ENCODE results near the gene PTTG2.

The PTTG2 gene

DNA sequence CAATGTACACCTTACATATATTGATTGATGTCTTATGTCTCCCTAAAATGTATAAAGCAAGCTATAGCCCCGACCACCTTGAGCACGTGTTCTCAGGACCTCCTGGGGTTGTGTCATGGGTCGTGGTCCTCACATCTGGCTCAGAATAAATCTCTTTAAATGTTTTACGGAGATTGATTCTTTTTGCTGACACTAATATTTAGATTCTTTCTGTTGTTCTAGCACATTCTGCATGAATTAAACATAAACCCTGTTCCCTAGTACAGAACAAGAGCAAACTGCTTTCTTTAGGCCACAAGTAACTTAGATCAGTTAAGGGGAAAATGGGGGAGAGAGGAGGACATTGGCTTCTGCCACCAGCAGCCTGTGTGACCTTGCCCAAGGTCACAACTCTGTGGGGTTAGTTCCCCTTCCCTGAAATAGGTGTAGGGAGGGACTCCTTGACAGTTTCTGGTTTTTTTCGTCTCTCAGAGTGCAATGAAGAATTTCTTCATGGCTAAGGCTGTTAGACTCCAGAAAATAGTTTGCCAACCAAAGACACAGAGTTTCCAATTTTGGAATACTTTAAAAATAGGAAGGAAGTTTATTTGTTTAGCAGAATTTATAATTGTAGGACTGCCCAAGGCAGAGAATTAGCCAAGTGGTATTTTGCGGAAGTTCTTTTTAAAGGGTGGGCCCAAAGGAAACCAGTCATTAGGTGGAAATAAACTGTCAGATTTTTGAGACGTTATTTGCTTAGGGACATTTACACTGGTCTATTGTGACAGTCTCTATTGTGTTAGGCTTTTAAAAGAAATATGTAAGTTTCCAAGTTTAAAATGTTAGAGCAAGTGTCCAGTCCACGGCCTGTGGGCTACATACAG is 29.4 kb downstream of the PTTG2 start:
- no peak for DNase-seq

DNA sequence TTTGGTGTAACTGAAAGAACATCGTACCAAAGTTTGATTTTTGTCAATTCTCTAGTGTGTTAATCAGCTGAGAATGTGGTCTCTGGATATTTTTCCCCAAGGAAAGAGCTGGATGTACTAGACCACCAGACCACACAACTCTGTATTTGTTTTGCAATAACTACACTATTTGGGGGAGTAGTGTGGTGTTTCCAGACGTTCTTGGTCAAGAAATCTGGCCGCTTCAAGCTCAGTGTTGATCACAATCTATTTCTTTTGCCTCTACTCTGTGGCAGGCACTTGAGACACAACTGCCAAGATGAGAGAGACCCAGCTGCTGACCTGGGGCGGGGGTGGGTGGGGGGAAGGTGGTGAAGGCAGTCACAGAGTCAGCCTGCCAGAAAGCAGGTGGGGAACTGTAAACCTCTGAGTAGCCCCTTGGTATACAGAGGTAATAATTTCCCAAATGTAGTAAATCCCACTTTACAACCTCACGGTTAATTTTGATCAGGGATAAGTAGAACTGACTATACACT is 30.6 kb downstream of the PTTG2 start:
- DNase-seq, result no peak

DNA sequence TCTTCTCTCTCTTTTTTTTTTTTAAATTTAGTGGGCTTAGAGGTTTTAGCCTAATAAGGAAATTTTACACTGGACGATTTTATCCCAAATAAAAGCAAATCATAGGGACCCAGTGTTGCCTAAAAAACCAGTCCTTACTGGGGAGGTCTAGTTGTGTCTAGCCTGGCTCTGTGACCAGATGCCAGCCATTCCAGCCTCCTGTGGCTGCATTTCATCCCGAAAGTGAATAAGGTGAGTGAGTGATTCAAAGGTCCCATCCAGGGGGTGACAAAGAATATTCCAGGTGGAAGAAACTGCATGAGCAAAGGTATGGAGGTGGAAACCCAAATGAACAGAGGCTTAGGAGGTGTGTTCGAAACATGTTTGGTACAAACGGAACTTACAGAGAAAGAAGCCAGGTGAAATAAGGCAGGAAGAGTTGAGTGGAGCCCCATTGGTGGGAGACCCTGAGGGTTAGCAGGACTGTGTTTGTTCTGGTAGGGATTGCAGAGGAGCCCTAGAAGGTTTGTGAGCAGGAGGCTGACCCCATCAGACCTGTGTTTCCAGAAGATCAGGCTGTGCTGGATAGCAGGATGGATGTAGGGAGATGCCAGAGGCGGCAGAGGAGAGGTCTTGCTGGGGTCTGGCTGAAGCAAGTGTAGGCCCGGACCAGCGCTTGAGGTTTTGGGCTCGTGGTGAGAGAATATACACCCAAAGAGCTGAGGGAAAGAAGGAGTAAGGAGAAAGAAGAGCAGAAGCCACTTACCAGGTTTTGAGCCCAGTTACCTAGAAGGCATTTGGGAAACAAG is 31.6 kb downstream of the PTTG2 start:
- DNase-seq, result no peak

DNA sequence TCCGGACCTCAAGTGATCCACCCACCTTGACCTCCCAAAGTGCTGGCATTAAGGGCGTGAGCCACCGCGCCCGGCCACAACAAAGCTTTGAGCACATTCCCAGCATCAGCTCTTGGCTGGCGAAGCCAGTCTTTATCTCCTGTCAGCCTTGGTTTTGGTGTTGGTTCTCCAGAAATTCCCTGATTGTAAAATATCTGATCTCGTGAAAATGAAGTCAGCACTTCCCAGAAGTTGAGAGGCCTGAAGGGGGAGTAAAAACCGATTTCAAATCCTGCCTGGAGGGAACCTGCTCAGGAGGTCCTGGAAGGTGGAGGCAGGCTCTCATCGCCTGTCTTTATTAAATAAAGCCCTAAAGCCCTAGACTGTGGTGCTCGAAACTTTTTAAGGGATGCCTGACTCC is 33.6 kb downstream of the PTTG2 start:
- no peak for DNase-seq

DNA sequence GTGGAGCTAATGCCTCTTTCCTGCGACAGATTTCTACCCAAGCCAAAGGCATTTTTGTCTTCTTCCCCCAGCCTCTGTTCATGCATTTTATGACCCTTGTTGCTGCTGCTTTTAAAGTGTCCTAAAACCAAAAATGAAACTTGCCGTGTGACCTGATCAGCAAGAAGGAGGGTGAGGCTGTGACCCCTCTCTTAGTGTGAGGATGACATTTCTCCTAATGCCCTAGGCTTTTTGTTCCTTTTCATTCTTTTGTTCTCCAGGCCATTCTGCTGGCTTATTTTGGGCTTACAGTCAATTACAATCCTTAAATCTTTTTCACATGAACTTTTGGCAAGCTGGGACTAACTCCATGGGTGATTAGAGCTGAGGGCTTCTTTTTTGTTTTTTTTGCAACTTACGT is 34.4 kb downstream of the PTTG2 start:
- no peak for DNase-seq

DNA sequence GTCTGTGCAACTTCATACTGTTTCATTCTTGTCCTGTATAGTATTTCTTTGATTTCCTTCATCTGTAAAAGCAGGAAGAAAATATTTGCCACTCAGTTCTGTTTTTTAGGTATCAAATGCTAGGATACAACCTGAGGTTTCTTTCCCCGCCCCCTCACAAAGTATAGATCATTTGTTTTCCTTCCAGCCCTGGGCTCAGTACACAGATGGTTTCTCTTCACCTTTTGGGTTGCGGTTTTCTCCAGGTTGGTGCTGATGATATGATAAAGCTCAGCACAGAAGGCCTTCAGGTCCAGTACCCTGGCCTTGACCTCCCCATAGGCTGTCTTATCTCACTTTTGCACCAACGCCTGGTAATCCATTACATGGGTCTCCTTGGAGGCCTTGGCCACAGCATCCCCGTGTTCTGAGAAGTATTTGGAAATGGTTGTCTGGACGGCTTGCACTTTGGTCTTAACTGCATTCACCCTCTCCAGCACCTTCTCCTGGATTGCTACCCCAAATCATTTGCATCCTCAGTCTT is 35.2 kb downstream of the PTTG2 start:
- DNase-seq, result no peak

DNA sequence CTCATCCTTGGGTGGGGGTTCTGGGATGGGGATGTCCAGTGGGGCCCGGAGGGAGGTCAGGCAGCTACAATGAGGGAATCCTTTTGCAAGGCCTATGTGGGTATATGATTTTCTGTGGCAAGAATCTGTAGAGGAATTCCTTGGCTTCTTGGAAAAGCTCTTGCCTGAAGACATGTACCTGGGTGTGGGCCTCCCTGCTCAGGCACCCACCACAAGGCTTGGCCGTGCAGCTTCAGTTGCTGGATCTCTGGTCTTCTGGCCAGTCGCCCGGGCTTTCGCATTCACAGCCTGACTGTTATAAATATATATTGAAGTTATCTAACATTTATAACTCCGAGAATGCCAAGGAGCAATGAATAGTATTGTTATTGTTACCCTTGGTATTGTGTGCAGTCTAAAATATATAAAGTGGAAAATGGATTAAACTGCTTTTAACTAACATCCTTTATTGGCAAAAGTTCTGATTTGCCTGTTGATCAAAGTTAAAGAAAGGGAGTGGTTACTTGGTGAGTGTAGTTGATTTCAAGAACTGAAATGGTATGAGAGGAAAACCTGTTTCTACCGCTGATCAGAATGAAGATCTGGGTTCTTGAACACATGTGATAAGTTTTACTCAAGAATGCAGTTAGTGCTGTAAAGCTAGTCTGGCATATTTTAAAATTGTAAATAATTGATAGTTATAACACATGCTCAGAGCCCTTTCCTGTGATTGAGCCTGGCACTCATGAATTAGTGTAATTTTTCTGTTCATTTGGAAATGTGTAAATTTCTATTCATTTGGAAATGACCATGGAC is 36.0 kb downstream of the PTTG2 start:
- no peak for DNase-seq

DNA sequence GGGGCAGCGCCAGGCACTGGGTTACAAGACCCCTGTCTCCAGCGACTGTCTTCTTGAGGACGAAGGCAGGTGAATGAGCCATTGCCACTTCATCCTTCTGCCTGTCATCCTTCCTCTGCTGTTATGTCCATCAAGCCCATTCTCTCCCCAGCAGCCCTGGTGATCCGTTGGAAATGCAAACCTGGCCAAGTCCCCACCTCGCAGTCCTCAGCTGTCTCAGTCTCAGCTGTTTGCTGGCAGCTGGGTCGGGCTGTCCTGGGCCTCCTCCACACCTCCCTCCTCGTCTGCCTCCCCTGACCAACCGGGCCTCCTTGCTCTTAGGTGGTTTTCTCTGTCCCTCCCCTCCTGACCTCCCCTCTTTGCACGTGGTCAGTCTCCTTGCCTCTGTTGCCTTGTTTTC is 38.0 kb downstream of the PTTG2 start:
- no peak for DNase-seq

DNA sequence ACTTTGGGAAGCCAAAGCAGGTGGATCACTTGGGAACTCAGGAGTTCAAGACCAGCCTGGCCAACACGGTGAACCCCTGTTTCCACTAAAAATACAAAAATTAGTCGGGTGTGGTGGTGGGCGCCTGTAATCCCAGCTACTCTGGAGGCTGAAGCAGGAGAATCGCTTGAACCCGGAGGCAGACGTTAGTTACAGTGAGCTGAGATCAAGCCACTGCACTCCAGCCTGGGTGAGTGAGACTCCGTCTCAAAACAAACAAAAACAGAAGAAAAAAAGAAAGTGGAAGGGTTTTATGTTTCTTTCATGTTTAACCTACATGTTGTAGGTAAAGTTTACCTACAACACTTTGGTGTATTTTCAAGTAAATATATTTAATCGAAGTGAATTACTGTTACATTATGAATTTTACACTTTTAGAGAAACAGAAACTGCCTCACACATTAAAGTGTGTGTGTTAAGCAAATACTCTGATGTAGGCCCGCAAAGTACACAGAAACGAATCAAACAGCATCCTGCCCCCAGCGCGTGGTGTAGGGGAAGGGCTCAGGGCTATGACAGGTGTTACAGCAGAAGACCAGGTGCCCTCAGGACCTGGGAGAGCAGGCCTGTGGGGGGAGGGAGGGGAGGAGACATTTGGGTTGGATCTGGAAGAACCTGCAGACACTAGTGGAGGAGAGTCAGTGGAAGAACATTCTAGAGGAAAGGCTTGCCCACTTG is 39.0 kb downstream of the PTTG2 start:
- no peak for DNase-seq

DNA sequence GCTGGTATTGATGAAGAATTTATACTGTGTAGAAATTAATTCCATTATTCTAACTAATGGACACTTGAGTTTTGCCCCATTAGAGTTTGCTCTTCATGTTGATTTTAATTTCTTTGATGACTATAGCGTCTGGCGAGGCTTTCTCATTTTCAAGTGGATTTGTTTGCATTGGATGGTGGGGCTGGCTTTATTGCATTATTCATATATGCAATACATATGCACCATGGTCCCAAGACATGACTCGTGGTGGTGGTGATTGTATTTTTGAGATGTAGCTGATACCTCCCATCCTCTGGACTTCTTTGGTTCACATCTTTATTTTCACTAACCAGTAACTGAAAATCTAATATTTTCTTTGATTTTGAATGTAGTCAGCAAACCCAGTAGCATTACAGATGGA is 39.8 kb downstream of the PTTG2 start:
- no peak for DNase-seq

DNA sequence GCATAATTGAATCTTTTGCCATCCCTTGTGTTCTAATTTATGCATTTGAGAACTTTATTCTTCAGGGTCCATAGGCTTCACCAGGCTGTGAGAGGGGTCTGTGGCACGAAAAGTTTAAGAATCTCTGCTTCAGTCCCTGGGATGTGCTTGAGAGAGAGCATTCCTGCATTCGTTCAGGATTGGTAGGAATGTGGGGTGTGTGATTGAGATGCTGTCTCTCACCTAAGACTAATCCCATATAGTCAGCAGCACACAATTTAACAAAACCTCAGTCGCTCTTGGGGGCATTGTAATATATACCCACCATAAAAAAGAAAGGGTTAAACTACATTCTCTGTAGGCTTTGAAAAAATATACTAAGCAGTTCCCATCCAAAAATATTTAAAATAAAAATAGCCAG is 41.7 kb downstream of the PTTG2 start:
- no peak for DNase-seq

DNA sequence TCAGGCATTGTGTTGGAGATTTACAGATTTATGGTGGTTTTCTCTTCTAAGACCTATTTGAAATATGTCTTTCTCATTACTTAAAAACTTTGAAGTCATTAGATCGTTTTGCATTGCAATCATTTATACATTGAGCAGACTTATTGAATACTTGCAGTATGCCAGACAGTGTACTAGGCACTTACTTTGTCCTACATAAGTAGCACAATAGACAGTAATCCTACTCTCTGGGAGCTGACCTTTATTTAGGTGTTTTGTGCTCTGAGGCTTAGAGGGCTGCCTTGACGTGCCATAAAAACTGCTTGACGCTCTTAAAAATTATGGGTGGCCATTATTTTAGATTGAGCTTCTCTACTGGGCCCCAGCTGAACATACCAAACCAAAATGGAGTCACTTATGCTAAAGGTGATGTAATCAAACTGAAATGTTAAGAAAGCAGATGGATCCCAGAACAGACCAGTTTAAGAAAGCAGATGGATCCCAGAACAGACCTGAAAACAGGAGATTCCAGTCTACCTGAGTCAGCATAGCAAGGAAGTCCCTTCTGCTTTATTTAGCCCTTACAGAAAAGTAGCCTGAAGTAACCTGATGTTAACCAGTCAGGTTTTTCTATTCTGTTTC is 42.4 kb downstream of the PTTG2 start:
- DNase-seq, result no peak

DNA sequence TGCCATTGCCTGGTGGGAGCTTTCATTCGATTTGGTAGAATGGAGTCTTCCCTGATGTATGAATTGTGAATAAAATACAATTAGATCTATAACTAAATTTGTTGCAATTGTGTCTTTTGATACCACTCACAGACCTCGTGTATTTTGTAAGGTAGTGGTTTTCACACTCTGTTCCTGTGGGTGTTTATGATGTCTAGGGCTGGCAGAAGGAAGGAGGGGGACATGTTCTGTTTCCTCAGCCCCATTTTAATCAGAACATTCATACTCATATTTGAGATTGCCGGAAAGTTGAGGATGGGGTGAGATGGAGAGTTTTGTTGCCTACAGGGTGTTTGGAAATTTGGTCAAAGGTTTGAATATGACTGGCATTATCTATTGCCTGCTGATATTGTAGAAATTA is 42.9 kb downstream of the PTTG2 start:
- DNase-seq, result no peak

DNA sequence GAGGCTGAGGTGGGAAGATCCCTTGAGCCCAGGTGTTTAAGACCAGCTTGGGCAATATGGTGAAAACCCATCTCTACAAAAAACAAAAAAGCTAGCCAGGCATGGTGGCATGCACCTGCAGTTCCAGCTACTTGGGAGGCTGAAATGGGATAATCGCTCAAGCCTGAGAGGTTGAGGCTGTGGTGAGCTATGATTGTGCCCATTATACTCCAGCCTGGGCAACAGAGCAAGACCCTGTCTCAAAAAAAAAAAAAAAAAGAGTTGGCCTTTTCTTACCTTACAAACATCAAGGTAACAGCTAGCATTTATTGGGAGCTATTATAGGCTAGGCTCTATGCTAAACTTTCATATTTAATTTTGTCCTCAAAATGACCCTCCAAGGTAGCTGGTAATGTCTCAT is 43.4 kb downstream of the PTTG2 start:
- no peak for DNase-seq

DNA sequence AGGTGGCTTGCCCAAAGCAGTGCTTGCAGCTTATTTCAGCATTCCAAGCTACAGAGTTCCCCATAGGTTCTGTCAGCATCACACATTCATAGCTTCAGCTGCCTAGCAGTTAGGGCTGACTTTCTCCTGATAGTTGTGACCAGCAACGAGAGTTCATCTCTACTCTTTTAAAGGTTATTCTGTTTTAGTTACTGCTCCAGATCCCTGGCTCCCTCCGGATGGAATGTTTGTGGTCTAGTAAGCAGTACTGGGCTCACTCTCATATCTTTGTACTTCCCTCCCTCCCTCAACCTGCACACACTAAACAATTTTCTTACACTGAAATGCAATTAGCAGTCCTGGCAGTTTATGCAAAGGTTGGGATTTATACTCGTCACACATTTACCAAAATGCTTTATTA is 43.9 kb downstream of the PTTG2 start:
- no peak for DNase-seq

DNA sequence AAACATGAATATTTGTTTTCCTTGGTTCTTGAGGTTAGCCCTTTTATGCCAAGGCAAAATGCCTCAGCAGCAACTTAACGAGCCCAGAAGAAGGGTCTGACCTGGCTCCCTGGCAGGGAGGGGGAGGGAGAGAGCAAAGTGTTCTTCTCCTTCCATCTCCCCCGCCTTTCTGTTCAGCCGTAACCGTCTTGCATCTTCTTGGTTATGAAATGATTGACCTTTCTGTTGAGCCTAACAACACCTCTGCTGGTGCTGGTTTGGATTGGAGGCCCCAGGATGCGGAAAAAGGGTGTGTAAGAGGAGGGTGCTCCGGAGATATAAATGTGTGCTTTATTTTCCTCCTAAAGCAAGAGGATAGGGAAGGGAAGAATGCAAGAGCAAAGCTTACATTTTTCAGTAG is 44.7 kb downstream of the PTTG2 start:
- no peak for DNase-seq

DNA sequence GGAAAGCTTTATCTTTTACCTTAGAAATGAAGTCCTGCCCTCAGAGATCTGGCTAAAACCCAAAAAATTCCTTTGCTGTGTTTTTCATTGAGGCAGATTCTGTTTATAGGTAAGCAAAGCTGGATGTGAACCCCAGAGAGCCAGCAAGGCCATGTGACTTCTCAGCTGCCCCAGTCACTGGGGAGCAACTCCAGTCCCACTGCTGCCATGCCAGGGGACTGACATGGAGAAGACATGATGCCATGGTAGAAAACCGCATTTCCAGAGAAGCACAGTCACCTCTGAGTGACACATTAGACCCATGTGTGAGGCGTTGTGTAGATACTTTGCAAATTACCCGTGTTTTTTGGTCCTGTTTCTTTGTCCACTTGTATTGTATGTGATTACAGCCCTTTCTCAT is 45.4 kb downstream of the PTTG2 start:
- no peak for DNase-seq

DNA sequence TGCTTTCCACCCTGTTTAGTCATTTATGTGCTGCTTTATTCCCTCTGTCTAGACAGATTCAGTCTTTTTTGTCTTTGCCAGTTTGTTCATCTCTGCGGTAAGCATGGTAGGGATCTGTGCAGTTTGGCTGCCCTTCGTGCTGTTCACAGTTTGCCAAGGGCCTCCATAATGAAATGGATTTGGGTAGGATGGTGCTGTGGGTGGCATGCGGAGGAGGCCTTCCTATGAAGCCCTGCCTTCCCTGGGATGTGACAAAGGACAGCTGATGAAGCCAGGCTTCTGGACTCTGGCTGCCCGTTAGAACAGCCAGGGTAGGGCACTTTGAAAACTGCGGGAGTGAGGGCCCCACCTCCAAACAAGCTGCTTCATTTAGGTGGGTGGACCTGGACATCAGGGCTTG is 47.4 kb downstream of the PTTG2 start:
- no peak for DNase-seq

DNA sequence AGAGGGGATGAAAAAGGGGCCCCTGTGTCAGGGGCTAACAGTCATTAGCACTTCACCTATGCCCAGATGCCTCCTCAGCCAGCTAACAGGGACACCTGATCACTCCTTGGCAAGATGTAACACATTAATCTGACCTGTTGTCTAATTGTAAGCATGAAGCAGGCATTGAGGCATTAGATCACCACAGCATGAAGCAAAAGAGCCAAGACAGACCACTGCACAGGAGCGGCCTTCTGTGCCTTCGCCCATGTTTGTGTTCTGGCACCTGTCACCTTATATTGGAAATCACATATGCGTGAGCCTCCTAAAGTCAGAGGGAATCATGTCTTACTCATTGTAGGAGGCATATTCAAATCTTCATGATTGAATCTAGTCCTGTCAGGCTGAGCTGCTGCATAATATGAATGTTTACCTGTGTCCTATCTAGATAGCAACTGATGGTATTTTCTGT is 48.4 kb downstream of the PTTG2 start:
- DNase-seq, result no peak

DNA sequence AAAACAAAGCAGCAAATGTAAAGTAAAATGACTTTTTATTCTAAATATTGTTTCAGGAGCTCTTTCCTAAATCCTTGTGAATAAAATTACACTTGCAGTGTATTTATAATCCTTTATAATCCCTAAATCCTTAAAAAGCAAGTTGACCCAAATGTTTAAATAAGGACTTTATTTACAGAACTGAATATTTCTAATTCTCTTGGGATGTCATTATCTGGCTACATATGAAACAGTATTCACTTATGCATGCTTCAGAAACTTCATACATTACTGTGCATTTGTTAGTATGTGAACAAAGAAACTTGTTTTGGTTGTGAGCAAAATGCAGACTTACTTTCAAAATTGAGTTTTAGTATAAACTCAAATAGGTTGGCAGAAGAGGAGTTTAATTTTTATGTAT is 49.2 kb downstream of the PTTG2 start:
- no peak for DNase-seq

DNA sequence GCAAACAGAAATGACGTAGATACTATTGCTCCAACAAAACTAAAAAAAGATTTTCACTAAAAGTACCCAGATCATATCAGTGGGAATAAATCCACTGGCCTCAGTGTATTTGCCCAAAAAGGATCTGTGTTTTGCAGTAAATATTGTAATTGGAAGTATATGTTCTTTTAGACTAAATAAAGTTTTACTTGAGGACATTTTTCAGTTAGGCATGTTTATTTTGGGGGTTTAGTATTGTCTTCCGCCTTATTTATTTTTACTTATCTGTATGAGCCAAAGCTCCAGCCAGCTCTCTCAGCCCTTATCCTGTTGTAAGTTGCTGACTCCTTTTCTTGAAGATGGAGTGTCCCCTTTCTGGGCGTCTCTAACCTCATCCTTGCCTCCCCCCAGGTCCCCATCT is 49.8 kb downstream of the PTTG2 start:
- DNase-seq, result no peak

Data from activated CD4-positive, alpha-beta T cell treated with anti-CD3 and anti-CD28 coated beads for 4 hours (primary cell).